Stimulated activated CD4-positive, alpha-beta T cell treated with anti-CD3 and anti-CD28 coated beads, Interleukin-1b, Interleukin-23, amount 100 ng/mL, for 1 hour (primary cell): ENCODE measurements around the gene OR12D2.
"Not testable (repeated sequence)": the region's sequence is repeated elsewhere in the genome, so short reads cannot be mapped to it uniquely, and the experiment has no call there.

Experiments
- DNase-seq, 2 donors: peaks; one replicate each; pipeline ENCODE4 v3.0.0-alpha.2; 2020; ENCODE audit warnings: low read depth in 2 of 2

OR12D2 gene, protein sequence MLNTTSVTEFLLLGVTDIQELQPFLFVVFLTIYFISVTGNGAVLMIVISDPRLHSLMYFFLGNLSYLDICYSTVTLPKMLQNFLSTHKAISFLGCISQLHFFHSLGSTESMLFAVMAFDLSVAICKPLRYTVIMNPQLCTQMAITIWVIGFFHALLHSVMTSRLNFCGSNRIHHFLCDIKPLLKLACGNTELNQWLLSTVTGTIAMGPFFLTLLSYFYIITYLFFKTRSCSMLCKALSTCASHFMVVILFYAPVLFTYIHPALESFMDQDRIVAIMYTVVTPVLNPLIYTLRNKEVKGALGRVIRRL

DNA sequence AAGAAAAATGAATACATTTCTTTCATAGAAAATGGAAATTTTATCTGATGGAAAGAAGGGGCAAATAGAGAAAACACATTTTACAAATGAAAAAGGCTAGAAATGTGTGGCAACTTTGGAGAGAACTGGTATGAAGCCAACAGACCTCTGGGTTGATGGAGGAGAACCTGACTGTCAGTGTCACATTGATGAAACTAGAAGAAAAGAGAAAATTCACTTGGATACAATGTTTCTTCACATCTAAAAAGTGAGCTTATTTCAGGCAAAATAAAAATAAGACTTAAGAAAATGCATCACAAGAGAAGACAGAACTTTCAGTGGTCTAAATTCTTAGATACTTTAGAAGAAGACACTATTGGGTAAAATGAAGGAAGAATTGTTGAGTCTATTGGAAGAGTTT is at the start of gene OR12D2:
Gene OR12D2 (plus strand): TSS at position 301 of the 400 bp plus-strand sequence. CDS start 1,069 bp downstream, outside the sequence.
- DNase-seq = no peak

DNA sequence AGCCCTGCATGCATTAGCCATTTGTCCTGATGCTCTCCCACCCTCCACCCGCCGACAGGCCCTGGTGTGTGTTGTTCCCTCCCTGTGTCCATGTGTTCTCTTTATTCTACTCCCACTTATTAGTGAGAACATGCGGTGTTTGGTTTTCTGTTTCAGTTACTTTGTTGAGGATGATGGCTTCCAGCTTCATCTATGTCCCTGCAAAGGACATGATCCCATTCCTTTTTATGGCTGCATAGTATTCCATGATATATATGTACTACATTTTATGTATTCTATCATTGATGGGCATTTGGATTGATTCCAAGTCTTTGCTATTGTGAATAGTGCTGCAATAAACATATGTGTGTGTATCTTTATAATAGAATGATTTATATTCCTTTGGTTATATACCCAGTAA is 46.1 kb upstream of the OR12D2 start:
- not testable (repeated sequence) for DNase-seq

DNA sequence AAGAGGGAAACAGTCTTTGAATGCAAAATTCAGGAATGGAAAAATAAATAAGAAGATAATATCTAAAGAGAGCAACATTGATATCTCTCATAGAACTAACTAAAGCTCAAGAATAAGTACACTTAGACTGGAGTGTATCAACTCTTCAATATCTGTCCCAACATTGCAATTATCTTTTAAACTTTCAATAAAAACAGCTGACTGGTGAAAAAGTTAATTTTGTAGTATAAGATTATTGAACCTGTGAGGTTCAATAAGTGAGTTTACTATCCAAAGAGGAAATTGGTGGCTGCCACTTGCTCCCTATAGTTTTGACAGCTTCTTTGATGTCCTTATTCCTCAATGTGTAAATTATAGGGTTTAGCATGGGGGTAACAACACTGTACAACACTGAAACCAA is 40.5 kb upstream of the OR12D2 start:
- no peak for DNase-seq

DNA sequence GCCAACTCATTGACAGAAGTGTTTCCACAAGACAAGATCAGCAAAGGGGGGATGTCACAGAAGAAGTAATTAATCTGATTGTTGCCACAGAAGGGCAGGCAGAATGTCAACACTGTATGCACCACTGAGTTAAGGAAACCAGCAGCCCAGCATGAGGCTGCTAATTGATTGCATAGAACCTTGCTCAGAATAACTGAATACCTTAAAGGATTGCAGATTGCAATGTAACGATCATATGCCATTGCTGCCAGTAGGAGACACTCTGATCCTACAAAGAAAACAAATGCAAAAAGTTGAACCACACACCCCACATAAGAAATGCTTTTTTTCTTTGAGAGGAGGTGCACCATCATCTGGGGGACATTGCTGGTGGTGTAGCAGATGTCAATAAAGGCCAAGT is 39.8 kb upstream of the OR12D2 start:
- no peak for DNase-seq

DNA sequence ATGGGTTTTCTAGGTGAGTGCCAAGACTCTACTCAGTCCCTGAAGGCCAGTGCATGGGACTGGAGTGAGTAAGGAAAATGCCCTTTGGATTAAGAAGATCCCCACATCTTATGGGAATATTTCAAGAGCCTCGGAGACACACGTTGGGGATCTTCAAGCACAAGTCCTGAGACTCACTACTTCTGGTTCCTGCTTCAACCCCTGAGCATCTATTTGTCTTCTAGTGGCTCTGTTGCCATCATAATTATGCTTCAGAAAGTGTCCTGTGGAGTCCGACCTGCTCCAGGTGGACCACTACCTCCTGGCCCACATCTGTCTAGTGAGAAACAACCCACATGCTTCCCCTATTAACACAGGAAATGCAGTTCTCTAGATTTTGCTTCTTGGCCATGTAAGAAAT is 26.7 kb upstream of the OR12D2 start, which contains the start of gene OR5V1:
Gene OR5V1 (minus strand): TSS at position 101 of the 400 bp plus-strand sequence. CDS start 12,670 bp downstream, outside the sequence.
- DNase-seq = no peak

DNA sequence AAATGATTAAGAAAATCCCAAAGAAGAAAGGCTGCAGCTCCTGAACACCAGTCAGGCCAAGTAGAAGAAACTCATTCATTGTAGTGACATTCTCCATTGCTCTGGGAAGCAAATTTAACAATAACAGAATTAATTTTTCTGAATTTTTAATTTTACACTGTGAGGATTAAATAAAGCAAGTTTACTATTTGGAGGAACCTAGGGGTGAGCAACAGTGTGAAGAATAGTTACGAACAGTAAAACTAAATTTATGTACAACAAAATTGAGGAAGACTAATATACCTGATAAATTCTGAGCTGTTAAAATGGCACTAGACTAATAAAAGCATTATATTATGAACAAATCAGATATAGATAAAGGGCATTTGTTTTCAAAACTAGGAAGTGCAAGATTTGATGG is 20.2 kb upstream of the OR12D2 start, which contains the start of gene OR12D3:
Gene OR12D3 (minus strand): TSS at position 101 of the 400 bp plus-strand sequence. CDS start 4 bp downstream, at position 97.
- no peak for DNase-seq

DNA sequence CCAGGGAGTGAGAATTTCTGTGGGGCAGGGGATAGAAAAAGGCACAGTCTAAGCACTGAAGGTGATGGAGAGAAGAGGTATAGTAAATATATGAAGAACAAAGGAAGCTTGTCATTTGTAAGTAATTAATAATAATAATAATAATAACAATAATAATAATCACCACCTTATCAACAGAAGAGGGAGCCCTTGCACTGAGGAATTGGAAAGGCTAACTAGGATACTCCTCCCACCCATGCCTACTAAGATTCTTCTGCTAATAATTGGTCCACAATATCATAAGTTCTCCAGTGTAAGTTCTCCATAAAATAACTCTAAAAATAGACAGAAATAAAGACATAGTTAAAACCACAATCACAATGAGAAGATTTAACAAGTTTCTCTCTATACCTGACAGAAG is 19.4 kb upstream of the OR12D2 start:
- DNase-seq = no peak

DNA sequence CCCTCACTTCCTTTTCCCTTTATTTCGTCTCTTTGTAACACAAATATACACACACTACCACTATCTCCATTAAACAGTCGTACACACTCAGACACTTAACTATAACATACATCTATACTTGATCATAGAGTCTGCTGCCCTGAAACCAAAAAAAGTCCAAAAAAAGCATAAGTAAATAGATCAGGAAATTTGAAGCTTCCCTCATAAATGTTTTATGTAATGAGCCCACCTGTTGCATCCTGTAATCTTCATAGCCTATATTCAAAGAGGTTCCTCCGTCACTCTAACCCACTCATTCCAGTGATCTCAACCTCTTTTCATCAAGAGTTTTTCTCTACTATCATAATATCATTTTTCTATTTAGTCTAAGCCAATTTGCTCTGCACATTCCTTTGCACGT is 6.9 kb upstream of the OR12D2 start:
- no peak for DNase-seq

DNA sequence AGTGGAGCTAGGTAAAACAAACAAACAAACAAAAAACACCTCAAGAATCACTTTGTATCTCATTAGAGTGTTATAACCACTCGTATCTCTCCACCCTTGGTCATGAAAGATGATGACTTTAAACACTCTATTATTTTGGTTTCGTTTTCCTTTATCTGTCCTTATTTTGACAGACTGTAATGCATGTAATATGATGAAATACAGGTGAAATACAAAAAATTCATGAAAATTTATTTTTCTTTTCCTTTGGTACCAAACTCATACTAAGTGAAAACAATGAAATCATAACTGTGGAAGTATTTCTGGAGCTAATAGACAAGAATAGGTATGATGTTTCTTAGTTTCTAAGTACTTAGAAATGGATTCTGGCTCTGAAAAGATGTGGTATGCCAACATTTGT is 4.1 kb downstream of the OR12D2 start:
- no peak for DNase-seq

DNA sequence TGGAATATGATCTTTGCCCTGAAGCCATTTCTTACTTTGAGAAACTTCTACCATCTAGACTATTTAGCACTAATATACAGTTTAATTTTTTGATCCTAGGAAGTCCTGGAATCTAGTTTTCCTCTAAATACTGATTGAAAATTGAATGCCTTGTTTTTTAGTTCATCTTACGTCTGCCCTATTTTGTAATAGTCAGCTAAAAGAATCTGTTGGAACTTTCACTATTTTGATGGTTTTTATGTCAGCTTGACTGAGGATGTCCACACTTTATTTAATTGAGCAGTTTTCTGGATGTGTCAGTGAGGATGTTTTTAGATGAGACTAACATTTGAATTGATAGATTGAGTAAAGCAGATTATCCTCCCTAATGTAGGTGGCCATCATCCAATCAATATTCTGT is 8.4 kb downstream of the OR12D2 start:
- no peak for DNase-seq

DNA sequence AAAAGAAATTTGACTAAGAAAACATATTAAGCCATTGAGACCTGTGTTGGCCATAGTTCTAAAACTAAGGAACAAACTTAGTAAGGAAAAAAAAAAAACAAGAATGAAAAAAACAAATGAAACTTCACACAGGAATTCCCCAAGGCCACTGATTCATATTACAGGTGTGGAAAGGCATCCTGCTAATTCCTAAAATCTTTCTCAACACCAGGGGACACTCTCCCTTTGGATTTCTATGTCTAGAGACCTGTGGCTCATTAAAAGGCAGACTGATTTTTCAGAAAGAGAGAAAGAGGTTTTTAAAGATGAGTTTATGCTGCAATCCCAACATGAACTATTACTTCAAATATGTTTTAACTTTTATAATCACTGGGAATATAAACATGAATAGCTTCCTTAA is 19.2 kb downstream of the OR12D2 start, which contains the start of gene OR12D1:
Gene OR12D1 (plus strand): TSS at position 341 of the 400 bp plus-strand sequence.
- no peak for DNase-seq

DNA sequence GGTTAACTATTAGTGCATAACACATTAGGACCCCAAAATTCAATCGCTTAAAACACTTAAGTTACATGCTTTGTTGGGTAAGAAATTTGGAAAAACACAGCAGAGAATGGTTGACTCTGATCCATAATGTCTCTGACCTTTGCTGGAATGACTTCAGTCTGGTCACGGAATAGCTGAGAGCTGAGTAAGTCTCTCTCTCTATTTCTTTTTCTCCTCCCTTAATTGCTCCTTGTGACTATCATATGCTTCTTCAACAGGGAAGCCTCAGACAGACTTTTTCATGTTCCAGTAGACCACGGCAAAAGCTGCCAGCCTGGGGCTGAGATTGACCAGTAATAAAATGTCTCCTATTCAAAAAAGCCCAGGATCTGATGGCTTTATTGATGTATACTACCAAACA is 24.1 kb downstream of the OR12D2 start:
- no peak for DNase-seq

DNA sequence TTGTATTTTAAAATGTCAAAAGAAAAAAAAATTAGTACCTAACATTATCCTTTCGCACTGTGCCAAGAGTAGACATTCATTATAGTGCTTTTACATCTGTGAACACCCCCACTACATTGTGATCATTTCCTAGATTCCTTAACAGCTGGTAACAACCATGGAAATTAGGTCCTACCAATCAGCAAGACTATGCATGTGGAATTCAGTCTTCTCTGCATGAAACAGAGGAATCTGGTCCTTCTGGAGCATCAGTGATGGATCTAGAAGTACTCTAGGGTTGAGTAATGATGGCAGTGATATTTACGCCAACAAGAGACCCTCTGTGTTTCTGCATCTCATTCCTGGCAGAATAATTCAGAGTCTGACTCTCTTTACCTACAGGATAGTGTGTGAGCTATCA is 28.7 kb downstream of the OR12D2 start:
- no peak for DNase-seq

DNA sequence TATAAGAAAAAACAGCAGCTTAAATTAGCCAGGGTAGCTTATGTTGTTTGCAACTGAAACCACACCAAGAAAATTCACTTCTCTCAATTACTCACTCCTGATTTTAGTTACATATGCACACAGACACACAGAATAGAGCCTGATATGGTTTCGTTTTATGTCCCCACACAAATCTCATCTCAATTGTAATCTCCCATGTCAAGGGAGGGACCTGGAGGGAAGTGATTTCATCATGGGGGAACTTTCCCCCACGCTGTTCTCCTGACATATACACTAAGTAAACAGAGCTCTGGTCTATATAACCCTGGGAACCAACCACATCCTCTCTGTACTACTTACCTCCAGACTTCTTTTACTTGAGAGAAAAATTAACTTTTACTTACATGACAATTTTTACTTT is 29.1 kb downstream of the OR12D2 start:
- no peak for DNase-seq

DNA sequence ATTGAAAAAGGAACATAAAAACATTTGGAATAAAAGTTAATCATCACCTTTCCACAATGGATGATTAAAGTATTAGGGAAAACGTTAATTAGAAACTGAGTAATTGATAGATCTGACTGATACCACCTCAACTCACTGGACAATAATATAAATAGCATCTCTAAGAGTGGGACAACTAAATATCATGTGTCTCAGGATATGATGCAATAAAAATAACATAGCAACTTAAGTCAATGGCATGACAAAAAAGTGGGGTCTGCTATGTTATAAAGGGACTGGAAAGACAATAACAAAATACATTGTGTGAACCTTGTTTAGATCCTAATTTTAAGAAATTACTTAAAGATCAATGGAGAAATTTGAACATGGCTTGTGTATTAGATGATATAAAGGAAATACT is 29.6 kb downstream of the OR12D2 start:
- no peak for DNase-seq

DNA sequence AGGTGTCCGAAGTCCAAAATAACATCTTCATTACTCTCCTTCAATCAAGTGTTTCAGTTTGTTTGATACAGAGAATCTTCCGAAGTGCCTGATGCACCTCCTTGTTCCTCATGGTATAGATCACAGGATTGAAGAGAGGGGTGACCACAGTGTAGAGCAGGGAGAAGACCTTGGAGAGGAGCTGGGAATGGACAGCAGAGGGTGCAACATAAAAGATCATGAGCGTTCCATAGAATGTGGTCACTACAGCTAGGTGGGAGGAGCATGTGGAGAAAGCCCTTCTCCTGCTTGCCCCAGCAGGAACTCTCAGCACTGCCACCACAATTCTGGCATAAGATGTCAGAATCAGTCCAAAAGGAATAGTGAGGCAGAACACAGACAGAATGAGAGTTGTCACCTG is 31.2 kb downstream of the OR12D2 start:
- DNase-seq = no peak

DNA sequence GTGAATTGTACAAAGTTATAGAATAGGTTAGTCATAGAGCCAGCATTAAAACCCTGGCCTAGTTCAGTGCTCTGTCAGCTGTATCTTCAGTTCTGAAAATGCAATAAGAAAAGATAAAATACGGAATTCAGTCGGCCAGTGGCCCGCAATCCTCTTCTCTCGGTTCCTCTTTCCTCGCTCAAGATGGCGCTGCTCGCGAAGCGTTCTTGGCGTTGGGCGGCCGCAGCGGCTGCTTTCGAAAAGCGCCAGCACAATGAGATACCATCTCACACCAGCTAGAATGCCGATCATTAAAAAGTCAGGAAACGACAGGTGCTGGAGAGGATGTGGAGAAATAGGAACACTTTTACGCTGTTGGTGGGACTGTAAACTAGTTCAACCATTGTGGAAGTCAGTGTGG is 41.3 kb downstream of the OR12D2 start:
- DNase-seq = not testable (repeated sequence)

DNA sequence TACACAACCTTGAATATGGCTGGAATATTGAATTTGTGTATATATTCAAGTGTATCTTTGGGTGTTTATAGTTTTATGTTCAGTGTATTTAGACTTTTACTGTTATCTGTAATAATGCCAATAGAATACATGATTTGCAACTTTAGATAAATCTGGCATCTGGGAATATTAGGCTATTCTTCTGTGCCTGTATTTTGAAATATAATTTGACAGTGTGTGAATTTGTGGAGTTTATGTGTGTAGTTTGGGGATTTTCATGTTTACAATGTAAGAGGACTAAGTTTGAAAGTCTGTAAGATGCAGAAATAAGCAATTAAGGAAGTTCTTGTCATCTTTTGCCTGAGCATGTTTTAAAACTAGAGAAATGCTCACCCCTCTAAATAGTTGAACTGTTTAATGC is 43.6 kb downstream of the OR12D2 start, which contains the start of gene OR10C1:
Gene OR10C1 (plus strand): TSS at position 301 of the 400 bp plus-strand sequence. CDS start 710 bp downstream, outside the sequence.
- DNase-seq = no peak

DNA sequence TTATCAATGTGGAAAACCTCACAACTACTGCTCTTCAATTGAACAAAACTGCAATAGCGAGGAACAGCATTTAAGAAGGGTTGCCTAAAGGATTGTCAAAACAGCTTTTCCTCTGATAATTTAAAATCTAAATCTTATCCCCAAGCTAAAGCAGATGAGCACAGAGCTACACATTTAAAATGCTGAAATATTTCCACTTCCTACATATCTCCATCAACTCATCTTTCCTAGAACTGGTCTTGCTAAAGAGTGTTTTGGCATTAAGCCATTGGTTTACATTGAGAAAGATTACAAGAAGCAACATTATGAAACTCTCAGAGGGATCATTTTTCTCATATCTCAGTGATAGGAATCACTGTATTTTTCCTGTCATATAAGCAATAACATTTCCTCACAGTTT is 47.3 kb downstream of the OR12D2 start:
- no peak for DNase-seq

DNA sequence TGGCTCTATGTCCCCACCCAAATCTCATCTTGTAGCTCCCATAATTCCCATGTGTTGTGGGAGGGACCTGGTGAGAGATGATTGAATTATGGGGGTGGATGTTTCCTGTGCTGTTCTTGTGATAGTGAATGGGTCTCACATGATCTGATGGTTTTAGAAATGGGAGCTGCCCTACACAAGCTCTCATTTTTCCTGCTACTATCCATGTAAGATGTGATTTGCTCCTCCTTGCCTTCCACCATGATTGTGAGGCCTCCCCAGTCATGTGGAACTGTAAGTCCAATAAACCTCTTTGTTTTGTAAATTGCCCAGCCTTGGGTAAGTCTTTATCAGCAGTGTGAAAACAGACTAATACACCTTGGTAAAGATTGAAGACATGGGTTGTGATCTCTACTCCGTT is 48.6 kb downstream of the OR12D2 start:
- DNase-seq = not testable (repeated sequence)
